Fibroblast of lung (primary cell): ENCODE results near the gene EFCAB12. TPM values are rescaled to one million over a fixed set of nuclear protein-coding genes. Genes with fewer than 3 reads are reported as not detected.

Experiments used
- DNase-seq, 2 donors: peaks; one replicate each; pipeline versions ENCODE4 v3.0.0 to v3.0.0-alpha.2; 2010; ENCODE audit warnings: low read depth in 2 of 2
- H2AFZ ChIP-seq: 2 replicates; pipeline ENCODE4 v1.5.1; 2012; ENCODE audit warnings: low read length, control low read depth, inconsistent platforms
- H3K27ac ChIP-seq: 2 replicates; pipeline ENCODE4 v1.5.1; 2011; ENCODE audit warnings: low read length, control low read depth; ENCODE audit not compliant: insufficient read depth
- H3K27me3 ChIP-seq: 2 replicates; pipeline ENCODE4 v1.5.1; 2011; ENCODE audit warnings: mild to moderate bottlenecking, low read length; ENCODE audit not compliant: control insufficient read depth, insufficient read depth
- H3K36me3 ChIP-seq: 2 replicates; pipeline ENCODE4 v1.5.1; 2011; ENCODE audit warnings: low read length; ENCODE audit not compliant: control insufficient read depth, insufficient read depth
- H3K4me1 ChIP-seq: 2 replicates; pipeline ENCODE4 v1.5.1; 2011; ENCODE audit warnings: low read length; ENCODE audit not compliant: control insufficient read depth, insufficient read depth; ENCODE audit errors: extremely low read depth
- H3K4me2 ChIP-seq: 2 replicates; pipeline ENCODE4 v1.5.1; 2011; ENCODE audit warnings: low read length, control low read depth; ENCODE audit not compliant: insufficient read depth; ENCODE audit errors: extremely low read depth
- H3K4me3 ChIP-seq, 4 experiments: fragments of 200-600 bp in 1 of 4; sonication (generic) in 1 of 4; replicated peaks in 1 of 4; 2 replicates each; pipeline ENCODE4 v1.5.1; 2011 to 2016; ENCODE audit warnings: low read length in 4 of 4, low read depth in 3 of 4, mild to moderate bottlenecking in 3 of 4, control low read depth in 2 of 4, inconsistent platforms in 1 of 4, mixed read lengths in 1 of 4; ENCODE audit not compliant: insufficient read depth in 1 of 4; ENCODE audit errors: control extremely low read depth in 1 of 4
- H3K79me2 ChIP-seq: 2 replicates; pipeline ENCODE4 v1.5.1; 2012; ENCODE audit warnings: mild to moderate bottlenecking, low read length, inconsistent platforms; ENCODE audit not compliant: control insufficient read depth, insufficient read depth
- H3K9ac ChIP-seq: 2 replicates; pipeline ENCODE4 v1.5.1; 2011; ENCODE audit warnings: mild to moderate bottlenecking, low read length, control low read depth; ENCODE audit not compliant: insufficient read depth
- H3K9me3 ChIP-seq: 2 replicates; pipeline ENCODE4 v1.5.1; 2012; ENCODE audit warnings: low read depth, low read length; ENCODE audit not compliant: control insufficient read depth, insufficient read depth
- H4K20me1 ChIP-seq: 2 replicates; pipeline ENCODE4 v1.5.1; 2011; ENCODE audit warnings: low read length; ENCODE audit not compliant: control insufficient read depth, insufficient read depth; ENCODE audit errors: extremely low read depth
- CTCF ChIP-seq, 2 donors: IDR thresholded peaks in 1 of 2; conservative IDR thresholded peaks in 1 of 2; 1 replicate in 1 of 2; 2 replicates in 1 of 2; pipeline ENCODE4 v1.5.1; 2011 to 2012; ENCODE audit warnings: low read length in 2 of 2, control low read depth in 1 of 2, inconsistent platforms in 1 of 2, low read depth in 1 of 2, mild to moderate bottlenecking in 1 of 2
- EZH2 ChIP-seq: IDR thresholded peaks from 2 replicates; pipeline ENCODE4 v1.5.1; 2012; ENCODE audit warnings: low read length, control low read depth, mild to moderate bottlenecking; ENCODE audit errors: missing control alignments
- polyA plus RNA-seq, 2 donors: library from polyadenylated mRNA; depleted of rRNA in 1 of 2; stranded (reverse) in 1 of 2; unstranded in 1 of 2; fragments of >200 nt; gene quantifications; 2 replicates each; pipeline ENCODE4 v1.2.1, GENCODE V29; 2011 to 2012; ENCODE audit warnings: missing spikeins in 1 of 2
- total RNA-seq: library from RNA; depleted of rRNA; stranded (reverse); fragments of >200 nt; gene quantifications from 2 replicates; pipeline ENCODE4 v1.2.1, GENCODE V29; 2014

EFCAB12 gene
- total and polyA plus RNA-seq, 2 donors (not counting 1 experiment from before 2014, with no cell fraction given), result 0.17 TPM; not detected in 1

GRCh38 chr3:129371041-129371826 lies 57.2 kb downstream of the EFCAB12 start:
- TF ChIP-seq CTCF (conservative IDR thresholded peaks at IDR 0.05 in 1 of 2, IDR thresholded peaks at IDR 0.05 in 1 of 2; ENCODE audit: low read depth in 1 of 2, low read length in 2 of 2) (no peak), EZH2 (no peak)
- Histone ChIP-seq H3K4me2 (no peak overlapping the region), H3K4me3 (no peak overlapping the region), H3K9ac (no peak overlapping the region), H3K36me3 (no peaks in the 10 kb centered on the region), H3K27me3 (no peaks in the 10 kb centered on the region), H3K79me2 (no peaks in the 10 kb centered on the region), H3K9me3 (no peaks in the 10 kb centered on the region), H2AFZ (no peak overlapping the region), H4K20me1 (no peaks in the 10 kb centered on the region), H3K4me1 (no peaks in the 10 kb centered on the region), H3K27ac (no peak overlapping the region)
- DNase-seq, result no peak

- H3K4me2 ChIP-seq, result no peak overlapping the region
- no peak for DNase-seq
- H3K9ac ChIP-seq, result no peak overlapping the region
- no peaks in the 10 kb centered on the region for H3K4me1 ChIP-seq
- H3K79me2 ChIP-seq, result no peaks in the 10 kb centered on the region
- no peak overlapping the region for H3K4me3 ChIP-seq
- TF ChIP-seq EZH2 (no peak), CTCF (conservative IDR thresholded peaks at IDR 0.05 in 1 of 2, IDR thresholded peaks at IDR 0.05 in 1 of 2; ENCODE audit: low read depth in 1 of 2, low read length in 2 of 2) (no peak)
- no peak overlapping the region for H2AFZ ChIP-seq
- H3K27me3 ChIP-seq, result no peaks in the 10 kb centered on the region
- H3K9me3 ChIP-seq, result no peaks in the 10 kb centered on the region
- H3K27ac ChIP-seq, result no peak overlapping the region
- H4K20me1 ChIP-seq, result no peaks in the 10 kb centered on the region
- no peaks in the 10 kb centered on the region for H3K36me3 ChIP-seq
These were observed 58.0 kb downstream of the EFCAB12 start for GRCh38 chr3:129370248-129370964.

- TF ChIP-seq CTCF (conservative IDR thresholded peaks at IDR 0.05 in 1 of 2, IDR thresholded peaks at IDR 0.05 in 1 of 2; ENCODE audit: low read depth in 1 of 2, low read length in 2 of 2) (no peak), EZH2 (no peak)
- Histone ChIP-seq H3K79me2 (no peaks in the 10 kb centered on the region), H2AFZ (no peak overlapping the region), H3K4me2 (no peak overlapping the region), H3K27me3 (no peaks in the 10 kb centered on the region), H3K9ac (no peak overlapping the region), H4K20me1 (no peaks in the 10 kb centered on the region), H3K27ac (no peak overlapping the region), H3K9me3 (no peaks in the 10 kb centered on the region), H3K4me3 (no peak overlapping the region), H3K4me1 (no peaks in the 10 kb centered on the region), H3K36me3 (no peaks in the 10 kb centered on the region)
- DNase-seq, result no peak
These were observed 58.7 kb downstream of the EFCAB12 start for GRCh38 chr3:129369711-129370110.
